Thyroid gland (tissue), 4 donors: ENCODE results near the gene IL21R.

Experiments
- POLR2A ChIP-seq, 2 donors: fragments of 450-650 bp; IDR thresholded peaks; one replicate each; pipeline ENCODE4 v1.6.1; 2017; ENCODE audit warnings: antibody characterized with exemption in 2 of 2, mild to moderate bottlenecking in 2 of 2, moderate library complexity in 1 of 2
- TF ChIP-seq, protein P1 (sequence below), 6 experiments: fragments of 200-600 bp in 3 of 6; fragments of 450-650 bp in 3 of 6; sonication (generic) in 3 of 6; IDR thresholded peaks; one replicate each; pipeline ENCODE4 v1.5.1; 2016 to 2019; ENCODE audit warnings: antibody characterized with exemption in 6 of 6, mild to moderate bottlenecking in 2 of 6, inconsistent platforms in 1 of 6, moderate library complexity in 1 of 6

- TF ChIP-seq, protein P1, sequence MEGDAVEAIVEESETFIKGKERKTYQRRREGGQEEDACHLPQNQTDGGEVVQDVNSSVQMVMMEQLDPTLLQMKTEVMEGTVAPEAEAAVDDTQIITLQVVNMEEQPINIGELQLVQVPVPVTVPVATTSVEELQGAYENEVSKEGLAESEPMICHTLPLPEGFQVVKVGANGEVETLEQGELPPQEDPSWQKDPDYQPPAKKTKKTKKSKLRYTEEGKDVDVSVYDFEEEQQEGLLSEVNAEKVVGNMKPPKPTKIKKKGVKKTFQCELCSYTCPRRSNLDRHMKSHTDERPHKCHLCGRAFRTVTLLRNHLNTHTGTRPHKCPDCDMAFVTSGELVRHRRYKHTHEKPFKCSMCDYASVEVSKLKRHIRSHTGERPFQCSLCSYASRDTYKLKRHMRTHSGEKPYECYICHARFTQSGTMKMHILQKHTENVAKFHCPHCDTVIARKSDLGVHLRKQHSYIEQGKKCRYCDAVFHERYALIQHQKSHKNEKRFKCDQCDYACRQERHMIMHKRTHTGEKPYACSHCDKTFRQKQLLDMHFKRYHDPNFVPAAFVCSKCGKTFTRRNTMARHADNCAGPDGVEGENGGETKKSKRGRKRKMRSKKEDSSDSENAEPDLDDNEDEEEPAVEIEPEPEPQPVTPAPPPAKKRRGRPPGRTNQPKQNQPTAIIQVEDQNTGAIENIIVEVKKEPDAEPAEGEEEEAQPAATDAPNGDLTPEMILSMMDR (IDR thresholded peaks at IDR 0.05) = no peak
- TF ChIP-seq POLR2A (IDR thresholded peaks at IDR 0.05) = no peak
Measured at GRCh38 chr16:27485811-27486210, 83.8 kb downstream of the IL21R start.
